ENCODE data around the gene EPS8L3. TPM values are rescaled to one million over a fixed set of nuclear protein-coding genes. Genes with fewer than 3 reads are reported as not detected.
"Not testable (repeated sequence)": the region's sequence is repeated elsewhere in the genome, so short reads cannot be mapped to it uniquely, and the experiment has no call there.

The EPS8L3 gene
- polyA plus RNA-seq, 1 donor from 2014 or later = not detected

DNA sequence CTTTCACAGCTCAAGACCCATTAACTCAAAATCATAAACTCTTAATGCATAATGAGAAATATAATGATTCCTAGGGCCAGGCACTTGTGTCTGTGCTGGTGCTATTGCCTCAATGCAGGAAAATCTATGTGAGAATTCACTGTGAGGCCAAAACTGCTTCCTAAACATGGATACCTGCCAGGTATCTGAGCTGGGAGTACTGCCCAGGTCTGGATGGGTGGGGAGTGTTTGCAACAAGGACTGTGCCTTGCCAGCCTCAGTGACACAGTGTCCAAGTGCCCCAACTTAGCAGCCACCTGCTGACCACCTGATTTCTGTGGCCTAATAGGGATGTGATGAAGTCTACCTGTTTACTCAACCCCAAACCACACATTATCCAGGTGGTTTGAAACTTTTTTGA lies 53.9 kb downstream of the EPS8L3 start:
- not testable (repeated sequence) for H3K27ac ChIP-seq (ENCODE audit: low read length); H3K4me3 ChIP-seq (ENCODE audit: low read length); H3K9me2 ChIP-seq (ENCODE audit: insufficient read depth, low read length); H3K4me2 ChIP-seq (ENCODE audit: low read length); H3K9ac ChIP-seq (ENCODE audit: low read length); H2AFZ ChIP-seq (ENCODE audit: low read depth, low read length); H3K79me2 ChIP-seq (replicated peaks; ENCODE audit: insufficient read depth, low read length); H3K9me3 ChIP-seq (ENCODE audit: low read length); H3K27me3 ChIP-seq (ENCODE audit: insufficient read depth, low read depth, low read length); H3F3A ChIP-seq (ENCODE audit: insufficient read depth, low read length, poor library complexity, severe bottlenecking); H3K36me3 ChIP-seq (ENCODE audit: insufficient read depth, low read length); H4K20me1 ChIP-seq (ENCODE audit: insufficient read depth)

DNA sequence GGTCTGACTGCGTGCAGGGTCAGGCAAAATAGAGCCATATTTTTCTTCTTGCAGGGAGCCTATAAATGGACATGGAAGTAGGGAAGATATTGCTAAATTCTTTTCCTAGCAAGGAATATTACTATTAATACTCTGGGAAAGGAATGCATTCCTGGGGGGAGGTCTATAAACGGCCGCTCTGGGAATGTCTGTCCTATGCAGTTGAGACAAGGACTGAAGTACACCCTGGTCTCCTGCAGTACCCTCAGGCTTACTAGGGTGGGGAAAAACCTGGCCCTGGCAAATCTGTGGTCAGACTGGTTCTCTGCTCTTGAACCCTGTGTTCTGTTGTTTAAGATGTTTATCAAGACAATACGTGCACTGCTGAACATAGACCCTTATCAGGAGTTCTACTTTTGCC lies 54.8 kb downstream of the EPS8L3 start:
- H3K9me3 ChIP-seq (ENCODE audit: low read length); H3K79me2 ChIP-seq (replicated peaks; ENCODE audit: insufficient read depth, low read length); H3K4me3 ChIP-seq (ENCODE audit: low read length); H4K20me1 ChIP-seq (ENCODE audit: insufficient read depth); H3K4me2 ChIP-seq (ENCODE audit: low read length); H2AFZ ChIP-seq (ENCODE audit: low read depth, low read length); H3K9ac ChIP-seq (ENCODE audit: low read length); H3K27me3 ChIP-seq (ENCODE audit: insufficient read depth, low read depth, low read length); H3K27ac ChIP-seq (ENCODE audit: low read length); H3K9me2 ChIP-seq (ENCODE audit: insufficient read depth, low read length); H3F3A ChIP-seq (ENCODE audit: insufficient read depth, low read length, poor library complexity, severe bottlenecking); H3K36me3 ChIP-seq (ENCODE audit: insufficient read depth, low read length): not testable (repeated sequence)

DNA sequence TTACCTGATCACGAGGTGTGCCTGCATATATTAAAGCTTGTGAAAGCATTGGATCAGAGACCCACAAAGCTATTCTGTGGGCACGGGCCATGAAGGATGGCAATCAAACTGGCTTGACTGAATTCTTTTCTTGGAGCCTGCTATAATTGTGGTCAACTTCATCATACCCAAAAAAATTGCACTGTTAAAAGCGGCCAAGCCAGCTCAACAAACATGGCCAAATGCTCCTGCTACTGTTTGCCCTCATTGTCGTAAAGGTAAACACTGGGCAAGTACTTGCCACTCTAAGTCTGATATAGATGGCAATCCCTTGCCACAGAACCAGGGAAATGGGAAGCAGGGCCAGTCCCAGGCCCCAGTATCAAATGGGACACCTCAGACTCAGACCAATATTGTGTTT lies 58.3 kb downstream of the EPS8L3 start:
- TF ChIP-seq EP300 (conservative IDR thresholded peaks at IDR 0.05; ENCODE audit: poor library complexity, severe bottlenecking) (no peak), SMC3 (conservative IDR thresholded peaks at IDR 0.05; ENCODE audit: poor library complexity) (no peak), MXI1 (conservative IDR thresholded peaks at IDR 0.05; ENCODE audit: poor library complexity, severe bottlenecking) (no peak), POLR2AphosphoS5 (IDR thresholded peaks at IDR 0.05) (no peak), EZH2 (IDR thresholded peaks at IDR 0.05; ENCODE audit: borderline replicate concordance, insufficient read depth, low read length, poor library complexity, severe bottlenecking) (no peak), RAD21 (conservative IDR thresholded peaks at IDR 0.05) (no peak), TAF1 (IDR thresholded peaks at IDR 0.05; ENCODE audit: low read depth) (no peak)
- TF ChIP-seq, protein P1, sequence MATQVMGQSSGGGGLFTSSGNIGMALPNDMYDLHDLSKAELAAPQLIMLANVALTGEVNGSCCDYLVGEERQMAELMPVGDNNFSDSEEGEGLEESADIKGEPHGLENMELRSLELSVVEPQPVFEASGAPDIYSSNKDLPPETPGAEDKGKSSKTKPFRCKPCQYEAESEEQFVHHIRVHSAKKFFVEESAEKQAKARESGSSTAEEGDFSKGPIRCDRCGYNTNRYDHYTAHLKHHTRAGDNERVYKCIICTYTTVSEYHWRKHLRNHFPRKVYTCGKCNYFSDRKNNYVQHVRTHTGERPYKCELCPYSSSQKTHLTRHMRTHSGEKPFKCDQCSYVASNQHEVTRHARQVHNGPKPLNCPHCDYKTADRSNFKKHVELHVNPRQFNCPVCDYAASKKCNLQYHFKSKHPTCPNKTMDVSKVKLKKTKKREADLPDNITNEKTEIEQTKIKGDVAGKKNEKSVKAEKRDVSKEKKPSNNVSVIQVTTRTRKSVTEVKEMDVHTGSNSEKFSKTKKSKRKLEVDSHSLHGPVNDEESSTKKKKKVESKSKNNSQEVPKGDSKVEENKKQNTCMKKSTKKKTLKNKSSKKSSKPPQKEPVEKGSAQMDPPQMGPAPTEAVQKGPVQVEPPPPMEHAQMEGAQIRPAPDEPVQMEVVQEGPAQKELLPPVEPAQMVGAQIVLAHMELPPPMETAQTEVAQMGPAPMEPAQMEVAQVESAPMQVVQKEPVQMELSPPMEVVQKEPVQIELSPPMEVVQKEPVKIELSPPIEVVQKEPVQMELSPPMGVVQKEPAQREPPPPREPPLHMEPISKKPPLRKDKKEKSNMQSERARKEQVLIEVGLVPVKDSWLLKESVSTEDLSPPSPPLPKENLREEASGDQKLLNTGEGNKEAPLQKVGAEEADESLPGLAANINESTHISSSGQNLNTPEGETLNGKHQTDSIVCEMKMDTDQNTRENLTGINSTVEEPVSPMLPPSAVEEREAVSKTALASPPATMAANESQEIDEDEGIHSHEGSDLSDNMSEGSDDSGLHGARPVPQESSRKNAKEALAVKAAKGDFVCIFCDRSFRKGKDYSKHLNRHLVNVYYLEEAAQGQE (IDR thresholded peaks at IDR 0.05; ENCODE audit: borderline replicate concordance) = no peak
- TF ChIP-seq, protein P2, sequence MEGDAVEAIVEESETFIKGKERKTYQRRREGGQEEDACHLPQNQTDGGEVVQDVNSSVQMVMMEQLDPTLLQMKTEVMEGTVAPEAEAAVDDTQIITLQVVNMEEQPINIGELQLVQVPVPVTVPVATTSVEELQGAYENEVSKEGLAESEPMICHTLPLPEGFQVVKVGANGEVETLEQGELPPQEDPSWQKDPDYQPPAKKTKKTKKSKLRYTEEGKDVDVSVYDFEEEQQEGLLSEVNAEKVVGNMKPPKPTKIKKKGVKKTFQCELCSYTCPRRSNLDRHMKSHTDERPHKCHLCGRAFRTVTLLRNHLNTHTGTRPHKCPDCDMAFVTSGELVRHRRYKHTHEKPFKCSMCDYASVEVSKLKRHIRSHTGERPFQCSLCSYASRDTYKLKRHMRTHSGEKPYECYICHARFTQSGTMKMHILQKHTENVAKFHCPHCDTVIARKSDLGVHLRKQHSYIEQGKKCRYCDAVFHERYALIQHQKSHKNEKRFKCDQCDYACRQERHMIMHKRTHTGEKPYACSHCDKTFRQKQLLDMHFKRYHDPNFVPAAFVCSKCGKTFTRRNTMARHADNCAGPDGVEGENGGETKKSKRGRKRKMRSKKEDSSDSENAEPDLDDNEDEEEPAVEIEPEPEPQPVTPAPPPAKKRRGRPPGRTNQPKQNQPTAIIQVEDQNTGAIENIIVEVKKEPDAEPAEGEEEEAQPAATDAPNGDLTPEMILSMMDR (IDR thresholded peaks at IDR 0.05; ENCODE audit: poor library complexity, severe bottlenecking) = no peak
- Histone ChIP-seq H3K9me3 (ENCODE audit: low read length) (no peaks in the 10 kb centered on the region), H4K20me1 (ENCODE audit: insufficient read depth) (no peaks in the 10 kb centered on the region), H3K27ac (ENCODE audit: low read length) (no peak overlapping the region), H3K4me2 (ENCODE audit: low read length) (no peak overlapping the region), H3K4me3 (ENCODE audit: low read length) (no peak overlapping the region), H3K9ac (ENCODE audit: low read length) (no peak overlapping the region), H3K9me2 (ENCODE audit: insufficient read depth, low read length) (no peaks in the 10 kb centered on the region), H2AFZ (ENCODE audit: low read depth, low read length) (no peak overlapping the region), H3K36me3 (ENCODE audit: insufficient read depth, low read length) (no peaks in the 10 kb centered on the region), H3K27me3 (ENCODE audit: insufficient read depth, low read depth, low read length) (no peaks in the 10 kb centered on the region), H3K79me2 (replicated peaks; ENCODE audit: insufficient read depth, low read length) (no peaks in the 10 kb centered on the region), H3F3A (ENCODE audit: insufficient read depth, low read length, poor library complexity, severe bottlenecking) (no peaks in the 10 kb centered on the region)

Measured in neural cell (in vitro differentiated cells).